Measurements from ENCODE around the gene TOX2. TPM values are rescaled to one million over a fixed set of nuclear protein-coding genes. Genes with fewer than 3 reads are reported as not detected.

TOX2 gene
- total and polyA plus RNA-seq, 2 donors: 14.5 to 75.8 TPM

DNA sequence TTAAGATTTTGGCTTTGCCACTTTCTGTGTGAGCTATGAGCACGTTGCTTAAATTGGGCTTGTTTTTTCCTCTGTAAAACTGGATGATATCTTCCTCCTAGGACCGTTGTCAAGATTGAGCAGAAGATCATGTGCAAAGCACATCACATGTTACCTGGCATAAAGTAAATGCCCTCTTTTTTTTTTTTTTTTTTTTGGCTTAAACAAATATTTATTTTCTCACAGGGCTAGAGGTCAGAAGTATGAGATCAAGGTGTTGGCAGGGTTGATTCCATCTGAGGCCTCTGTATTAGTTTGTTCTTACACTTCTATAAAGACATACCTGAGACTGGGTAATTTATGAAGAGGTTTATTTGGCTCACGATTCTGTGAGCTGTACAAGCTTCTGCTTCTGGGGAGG is 42.7 kb downstream of the TOX2 start:
- peaks cover 78 to 89% of the 10 kb centered on the region in 2 donors for H3K4me1 ChIP-seq (ENCODE audit: control insufficient read depth in 2 of 2, insufficient read depth in 2 of 2, low read length in 2 of 2)
- DNase-seq (ENCODE audit: low read depth in 6 of 9, low spot score in 9 of 9): no peak
- 80% methylated on average over 3 of the region's 3 CpGs for WGBS

DNA sequence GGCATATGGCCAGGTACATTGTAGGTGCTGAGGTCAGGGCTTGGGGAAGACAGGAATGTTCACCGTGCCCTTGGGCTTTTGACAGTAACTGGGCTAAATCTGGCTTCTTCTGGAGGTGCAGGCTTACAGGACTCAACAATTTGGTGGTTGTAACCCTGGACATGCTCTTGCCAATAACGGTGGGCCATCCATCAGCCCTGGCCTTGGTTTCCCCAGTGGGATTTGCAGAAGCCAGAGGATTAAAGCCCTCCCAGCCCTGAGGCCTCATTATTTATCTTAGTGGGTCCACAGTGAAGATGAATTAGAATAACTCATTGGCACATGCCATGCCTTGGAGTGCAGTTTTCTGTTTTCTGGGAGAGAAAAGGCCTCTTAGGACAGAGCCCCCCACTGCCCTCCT is 44.0 kb downstream of the TOX2 start:
- Histone ChIP-seq H3K4me3 (ENCODE audit: low read length in 2 of 2) (no peak overlapping the region), H3K36me3 (ENCODE audit: control insufficient read depth in 2 of 2, insufficient read depth in 2 of 2, low read length in 1 of 2) (no peaks in the 10 kb centered on the region), H3K27me3 (ENCODE audit: control insufficient read depth in 2 of 2, insufficient read depth in 1 of 2, low read length in 1 of 2) (peaks cover 0 to 3% of the 10 kb centered on the region in 2 donors), H3K9me3 (ENCODE audit: control insufficient read depth in 2 of 2, insufficient read depth in 1 of 2, low read length in 1 of 2) (no peaks in the 10 kb centered on the region), H3K4me1 (ENCODE audit: control insufficient read depth in 2 of 2, insufficient read depth in 2 of 2, low read length in 2 of 2) (peaks cover 76 to 88% of the 10 kb centered on the region in 2 donors), H3K27ac (ENCODE audit: low read depth in 1 of 2, low read length in 1 of 2) (peak overlapping the region; percentile 92 to 96)
- DNase-seq (ENCODE audit: low read depth in 6 of 9, low spot score in 9 of 9): no peak
- 96% methylated on average over 2 of the region's 2 CpGs for WGBS

More for the DNA sequence above, 42.7 kb downstream of the TOX2 start:
- no peaks in the 10 kb centered on the region for H3K36me3 ChIP-seq (ENCODE audit: control insufficient read depth in 2 of 2, insufficient read depth in 2 of 2, low read length in 1 of 2)
- no peaks in the 10 kb centered on the region for H3K9me3 ChIP-seq (ENCODE audit: control insufficient read depth in 2 of 2, insufficient read depth in 1 of 2, low read length in 1 of 2)
- no peak overlapping the region for H3K4me3 ChIP-seq (ENCODE audit: low read length in 2 of 2)
- peak overlapping the region in 1 of 2 donors; percentile 92 for H3K27ac ChIP-seq (ENCODE audit: low read depth in 1 of 2, low read length in 1 of 2)
- H3K27me3 ChIP-seq (ENCODE audit: control insufficient read depth in 2 of 2, insufficient read depth in 1 of 2, low read length in 1 of 2): peaks cover 0 to 3% of the 10 kb centered on the region in 2 donors

DNA sequence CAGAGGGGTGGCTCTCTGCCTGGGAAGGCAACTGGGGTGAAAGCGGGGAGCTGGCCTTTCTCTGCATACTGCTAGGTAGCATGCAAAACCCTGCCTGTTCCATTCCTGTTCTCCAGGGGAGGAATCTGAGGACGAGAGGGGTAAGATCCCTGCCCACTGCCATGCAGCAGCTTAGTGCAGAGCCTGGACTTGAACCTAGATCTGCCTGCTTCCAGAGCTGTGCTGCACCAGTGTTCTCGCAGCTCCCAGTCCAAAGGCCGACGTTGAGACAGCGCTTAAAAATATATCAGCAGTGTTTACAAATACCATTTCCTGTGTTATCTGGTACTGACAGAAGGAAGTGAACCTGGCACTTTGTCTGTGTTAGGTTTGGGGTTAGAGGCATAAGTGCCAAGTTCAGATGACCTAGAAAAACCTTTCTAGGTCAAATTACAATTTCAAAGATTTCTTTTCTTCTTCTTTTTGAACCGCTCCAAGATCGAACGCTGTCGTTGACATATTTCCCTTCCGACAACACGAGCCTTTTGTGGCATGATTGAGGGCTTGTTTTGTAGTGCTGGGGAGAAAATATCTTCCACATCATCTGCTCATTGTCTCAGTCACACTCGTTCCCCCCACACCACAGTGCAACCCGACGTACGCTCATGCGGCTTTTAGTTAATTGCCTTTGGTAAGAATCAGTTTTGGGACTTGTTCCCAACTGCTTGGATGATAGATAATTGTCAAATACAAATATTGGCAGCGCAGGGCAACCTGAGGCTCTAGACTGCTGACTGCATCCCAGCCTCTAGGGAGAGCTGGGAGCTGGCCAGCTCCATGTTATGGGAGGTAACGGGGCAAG is 44.6 kb downstream of the TOX2 start:
- WGBS: 16% methylated on average over 19 of the region's 19 CpGs
- H3K36me3 ChIP-seq (ENCODE audit: control insufficient read depth in 2 of 2, insufficient read depth in 2 of 2, low read length in 1 of 2): no peaks in the 10 kb centered on the region
- H3K4me1 ChIP-seq (ENCODE audit: control insufficient read depth in 2 of 2, insufficient read depth in 2 of 2, low read length in 2 of 2): peaks cover 74 to 87% of the 10 kb centered on the region in 2 donors
- H3K9me3 ChIP-seq (ENCODE audit: control insufficient read depth in 2 of 2, insufficient read depth in 1 of 2, low read length in 1 of 2): no peaks in the 10 kb centered on the region
- peak overlapping the region; percentile 92 to 96 for H3K27ac ChIP-seq (ENCODE audit: low read depth in 1 of 2, low read length in 1 of 2)
- peak in 7 of 9 donors; percentile 41 to 86 (median 68) for DNase-seq (ENCODE audit: low read depth in 6 of 9, low spot score in 9 of 9)
- peaks cover 0 to 3% of the 10 kb centered on the region in 2 donors for H3K27me3 ChIP-seq (ENCODE audit: control insufficient read depth in 2 of 2, insufficient read depth in 1 of 2, low read length in 1 of 2)
- peak overlapping the region; percentile 9 to 16 for H3K4me3 ChIP-seq (ENCODE audit: low read length in 2 of 2)

DNA sequence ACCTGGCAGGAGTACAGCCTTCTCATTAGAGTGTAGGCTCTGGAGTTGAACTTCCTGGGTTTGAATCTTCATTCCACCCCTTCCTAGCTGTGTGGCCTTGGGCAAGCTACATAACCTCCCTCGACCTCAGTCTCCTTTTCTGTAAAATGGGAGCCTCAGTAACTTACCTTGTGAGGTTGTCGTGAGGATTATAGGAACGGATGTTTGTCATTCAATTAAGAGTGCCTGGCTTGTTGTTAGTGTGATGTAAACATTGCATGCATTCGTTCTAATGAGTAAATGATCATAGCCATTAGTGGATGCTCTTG is 45.2 kb downstream of the TOX2 start:
- H3K27ac ChIP-seq (ENCODE audit: low read depth in 1 of 2, low read length in 1 of 2): peak overlapping the region; percentile 92 to 96
- 90% methylated on average over 4 of the region's 4 CpGs for WGBS
- peak overlapping the region in 1 of 2 donors; percentile 16 for H3K4me3 ChIP-seq (ENCODE audit: low read length in 2 of 2)
- no peak for DNase-seq (ENCODE audit: low read depth in 6 of 9, low spot score in 9 of 9)
- no peaks in the 10 kb centered on the region for H3K36me3 ChIP-seq (ENCODE audit: control insufficient read depth in 2 of 2, insufficient read depth in 2 of 2, low read length in 1 of 2)
- H3K27me3 ChIP-seq (ENCODE audit: control insufficient read depth in 2 of 2, insufficient read depth in 1 of 2, low read length in 1 of 2): peaks cover 0 to 3% of the 10 kb centered on the region in 2 donors
- peaks cover 72 to 87% of the 10 kb centered on the region in 2 donors for H3K4me1 ChIP-seq (ENCODE audit: control insufficient read depth in 2 of 2, insufficient read depth in 2 of 2, low read length in 2 of 2)
- no peaks in the 10 kb centered on the region for H3K9me3 ChIP-seq (ENCODE audit: control insufficient read depth in 2 of 2, insufficient read depth in 1 of 2, low read length in 1 of 2)

DNA sequence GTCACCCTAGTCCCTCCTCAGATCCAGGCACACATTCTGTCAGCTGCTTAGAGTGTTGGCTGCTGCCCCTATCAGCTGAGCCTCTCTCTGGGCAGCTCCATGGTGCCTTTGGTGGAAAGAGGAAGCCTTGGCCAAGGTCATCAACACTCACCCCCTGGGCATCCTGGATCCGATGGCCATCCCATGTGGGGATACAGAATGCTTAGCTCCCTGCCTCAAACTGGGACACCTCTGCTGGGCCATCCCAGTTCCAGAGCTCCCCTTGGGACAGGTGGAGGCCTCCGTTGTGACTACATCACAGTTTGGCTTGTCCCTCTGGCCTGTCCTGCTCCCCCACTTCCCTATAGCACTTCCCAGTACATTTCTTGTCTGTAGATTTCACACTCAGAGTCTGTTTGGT is 45.6 kb downstream of the TOX2 start:
- H3K27me3 ChIP-seq (ENCODE audit: control insufficient read depth in 2 of 2, insufficient read depth in 1 of 2, low read length in 1 of 2): peaks cover 0 to 3% of the 10 kb centered on the region in 2 donors
- peak overlapping the region; percentile 92 to 96 for H3K27ac ChIP-seq (ENCODE audit: low read depth in 1 of 2, low read length in 1 of 2)
- WGBS: 95% methylated on average over 2 of the region's 2 CpGs
- H3K4me3 ChIP-seq (ENCODE audit: low read length in 2 of 2): no peak overlapping the region
- peaks cover 0 to 3% of the 10 kb centered on the region in 2 donors for H3K36me3 ChIP-seq (ENCODE audit: control insufficient read depth in 2 of 2, insufficient read depth in 2 of 2, low read length in 1 of 2)
- DNase-seq (ENCODE audit: low read depth in 6 of 9, low spot score in 9 of 9): no peak
- H3K4me1 ChIP-seq (ENCODE audit: control insufficient read depth in 2 of 2, insufficient read depth in 2 of 2, low read length in 2 of 2): peaks cover 72 to 87% of the 10 kb centered on the region in 2 donors
- H3K9me3 ChIP-seq (ENCODE audit: control insufficient read depth in 2 of 2, insufficient read depth in 1 of 2, low read length in 1 of 2): no peaks in the 10 kb centered on the region

DNA sequence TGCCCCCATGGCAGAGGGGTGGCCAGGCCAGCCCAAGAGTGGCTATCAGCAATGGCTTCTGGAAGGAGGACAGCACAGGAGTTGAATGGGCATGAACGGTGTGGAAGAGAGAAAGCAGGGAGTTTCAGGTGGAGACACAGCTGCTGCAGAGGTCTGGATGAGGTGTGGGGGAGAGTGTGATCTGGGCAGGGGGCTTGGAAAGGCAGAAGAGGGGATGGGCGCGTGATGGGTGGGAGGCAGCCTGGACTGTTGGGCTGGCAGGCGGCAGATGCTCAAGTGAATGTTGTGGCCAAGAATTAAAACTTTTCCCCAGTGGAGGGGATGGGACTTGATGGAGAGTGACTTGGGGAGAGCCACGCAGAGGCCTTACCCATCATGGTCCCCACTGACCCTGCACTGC is 46.5 kb downstream of the TOX2 start:
- WGBS: 96% methylated on average over 5 of the region's 5 CpGs
- H3K27ac ChIP-seq (ENCODE audit: low read depth in 1 of 2, low read length in 1 of 2): peak overlapping the region; percentile 92 to 96
- peaks cover 0 to 4% of the 10 kb centered on the region in 2 donors for H3K36me3 ChIP-seq (ENCODE audit: control insufficient read depth in 2 of 2, insufficient read depth in 2 of 2, low read length in 1 of 2)
- peaks cover 0 to 3% of the 10 kb centered on the region in 2 donors for H3K27me3 ChIP-seq (ENCODE audit: control insufficient read depth in 2 of 2, insufficient read depth in 1 of 2, low read length in 1 of 2)
- no peak overlapping the region for H3K4me3 ChIP-seq (ENCODE audit: low read length in 2 of 2)
- H3K9me3 ChIP-seq (ENCODE audit: control insufficient read depth in 2 of 2, insufficient read depth in 1 of 2, low read length in 1 of 2): no peaks in the 10 kb centered on the region
- no peak for DNase-seq (ENCODE audit: low read depth in 6 of 9, low spot score in 9 of 9)
- H3K4me1 ChIP-seq (ENCODE audit: control insufficient read depth in 2 of 2, insufficient read depth in 2 of 2, low read length in 2 of 2): peaks cover 64 to 86% of the 10 kb centered on the region in 2 donors

DNA sequence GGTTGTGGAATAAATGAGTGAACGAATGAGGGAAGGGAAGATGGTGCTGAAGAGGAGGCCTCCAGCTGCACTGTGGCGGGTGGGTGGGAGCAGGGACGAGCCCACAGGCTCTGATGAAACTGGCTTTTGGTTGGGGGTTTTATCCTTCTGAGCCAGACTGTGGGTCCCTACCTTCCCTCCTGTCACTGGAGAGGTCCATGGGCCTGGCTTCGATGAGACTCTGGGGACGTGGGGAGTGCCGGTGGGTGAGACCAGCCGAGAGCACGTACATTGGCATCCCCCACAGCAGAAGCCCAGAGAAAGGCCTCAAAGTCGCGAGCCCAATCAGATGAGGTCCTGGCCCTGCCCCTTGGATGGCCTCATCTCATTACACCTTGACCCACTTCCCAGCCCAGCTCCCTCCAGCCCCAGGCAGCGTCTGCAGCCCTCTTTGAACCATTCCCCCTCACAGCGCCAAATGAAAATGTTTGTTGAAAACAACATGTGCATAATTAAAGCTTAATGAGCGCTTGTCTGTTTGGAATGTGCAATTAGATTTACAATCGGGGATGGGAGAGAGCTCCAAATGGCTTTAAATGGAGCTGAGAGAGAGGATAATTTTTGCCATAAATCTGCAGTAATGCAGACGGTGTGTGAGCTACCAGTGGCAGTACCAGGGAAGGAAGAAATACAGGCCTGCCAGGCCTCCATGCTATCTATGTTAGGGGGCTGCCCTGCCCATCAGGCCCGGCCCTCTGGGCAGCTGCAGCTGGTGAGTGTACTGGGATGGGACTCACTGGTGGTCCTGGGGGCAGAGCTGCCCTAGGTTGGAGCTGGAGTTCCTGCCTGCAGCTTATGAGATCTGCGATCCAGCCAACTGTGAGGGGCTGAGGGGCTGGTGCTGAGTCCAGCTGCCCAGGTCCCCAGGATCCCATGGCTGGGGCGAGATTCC is 47.2 kb downstream of the TOX2 start:
- H3K27me3 ChIP-seq (ENCODE audit: control insufficient read depth in 2 of 2, insufficient read depth in 1 of 2, low read length in 1 of 2): peaks cover 0 to 3% of the 10 kb centered on the region in 2 donors
- H3K4me3 ChIP-seq (ENCODE audit: low read length in 2 of 2): no peak overlapping the region
- H3K4me1 ChIP-seq (ENCODE audit: control insufficient read depth in 2 of 2, insufficient read depth in 2 of 2, low read length in 2 of 2): peaks cover 64 to 88% of the 10 kb centered on the region in 2 donors
- H3K27ac ChIP-seq (ENCODE audit: low read depth in 1 of 2, low read length in 1 of 2): peak overlapping the region in 1 of 2 donors; percentile 92
- no peak for DNase-seq (ENCODE audit: low read depth in 6 of 9, low spot score in 9 of 9)
- peaks cover 0 to 4% of the 10 kb centered on the region in 2 donors for H3K36me3 ChIP-seq (ENCODE audit: control insufficient read depth in 2 of 2, insufficient read depth in 2 of 2, low read length in 1 of 2)
- WGBS: 88% methylated on average over 18 of the region's 18 CpGs
- no peaks in the 10 kb centered on the region for H3K9me3 ChIP-seq (ENCODE audit: control insufficient read depth in 2 of 2, insufficient read depth in 1 of 2, low read length in 1 of 2)

DNA sequence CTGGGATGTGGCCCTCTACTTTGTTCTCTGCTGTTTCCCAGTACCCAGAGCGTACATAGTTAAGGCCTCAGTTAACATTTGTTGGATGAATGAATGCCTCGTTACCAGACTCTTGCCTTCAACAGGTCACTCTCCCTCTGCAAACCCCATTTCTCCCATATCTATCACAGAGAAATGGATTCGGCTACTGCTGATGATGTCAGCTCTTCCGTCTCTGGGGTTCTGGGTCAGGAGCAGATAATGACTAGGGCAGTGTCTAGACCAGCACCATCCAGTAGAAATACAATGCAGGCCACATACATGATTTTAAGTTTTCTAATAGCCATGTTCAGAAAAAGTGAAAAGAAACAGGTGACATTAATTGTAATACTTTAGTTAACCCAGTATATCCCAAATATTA is 47.9 kb downstream of the TOX2 start:
- Histone ChIP-seq H3K36me3 (ENCODE audit: control insufficient read depth in 2 of 2, insufficient read depth in 2 of 2, low read length in 1 of 2) (peaks cover 0 to 4% of the 10 kb centered on the region in 2 donors), H3K27ac (ENCODE audit: low read depth in 1 of 2, low read length in 1 of 2) (no peak overlapping the region), H3K4me1 (ENCODE audit: control insufficient read depth in 2 of 2, insufficient read depth in 2 of 2, low read length in 2 of 2) (peaks cover 64 to 95% of the 10 kb centered on the region in 2 donors), H3K27me3 (ENCODE audit: control insufficient read depth in 2 of 2, insufficient read depth in 1 of 2, low read length in 1 of 2) (peaks cover 0 to 3% of the 10 kb centered on the region in 2 donors), H3K4me3 (ENCODE audit: low read length in 2 of 2) (no peak overlapping the region), H3K9me3 (ENCODE audit: control insufficient read depth in 2 of 2, insufficient read depth in 1 of 2, low read length in 1 of 2) (no peaks in the 10 kb centered on the region)
- DNase-seq (ENCODE audit: low read depth in 6 of 9, low spot score in 9 of 9): no peak
- WGBS: 95% methylated on average over 4 of the region's 4 CpGs

DNA sequence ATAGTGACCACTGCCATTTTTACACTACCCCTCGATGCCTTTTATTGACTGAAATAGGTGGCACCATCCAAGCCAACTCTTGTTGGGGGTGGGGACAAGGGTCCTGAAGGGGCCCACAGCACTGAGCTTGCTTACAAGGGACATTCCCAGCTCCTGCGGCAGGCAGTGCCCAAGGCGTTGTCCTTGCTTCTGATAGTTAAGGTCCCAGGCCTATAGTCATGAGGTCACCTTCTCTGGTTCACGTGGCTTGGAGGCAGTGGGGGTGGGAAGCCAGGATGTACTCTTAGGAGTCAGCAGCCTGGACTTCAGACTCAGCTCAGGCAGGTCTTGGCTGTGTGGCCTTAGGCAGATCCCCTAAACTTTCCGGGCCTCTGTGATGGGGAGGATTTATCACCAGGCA is 48.6 kb downstream of the TOX2 start:
- H3K27me3 ChIP-seq (ENCODE audit: control insufficient read depth in 2 of 2, insufficient read depth in 1 of 2, low read length in 1 of 2): peaks cover 0 to 3% of the 10 kb centered on the region in 2 donors
- H3K9me3 ChIP-seq (ENCODE audit: control insufficient read depth in 2 of 2, insufficient read depth in 1 of 2, low read length in 1 of 2): no peaks in the 10 kb centered on the region
- H3K4me1 ChIP-seq (ENCODE audit: control insufficient read depth in 2 of 2, insufficient read depth in 2 of 2, low read length in 2 of 2): peaks cover 62 to 94% of the 10 kb centered on the region in 2 donors
- DNase-seq (ENCODE audit: low read depth in 6 of 9, low spot score in 9 of 9): no peak
- WGBS: 87% methylated on average over 5 of the region's 5 CpGs
- peaks cover 0 to 4% of the 10 kb centered on the region in 2 donors for H3K36me3 ChIP-seq (ENCODE audit: control insufficient read depth in 2 of 2, insufficient read depth in 2 of 2, low read length in 1 of 2)
- no peak overlapping the region for H3K4me3 ChIP-seq (ENCODE audit: low read length in 2 of 2)
- peak overlapping the region; percentile 42 to 53 for H3K27ac ChIP-seq (ENCODE audit: low read depth in 1 of 2, low read length in 1 of 2)
